HFF-Myc (cell line): ENCODE results near the gene PHF1.
"Not testable (repeated sequence)": the region's sequence is repeated elsewhere in the genome, so short reads cannot be mapped to it uniquely, and the experiment has no call there.

Source experiments
- DNase-seq: peaks from one replicate; pipeline ENCODE4 v3.0.0-alpha.2; 2011; ENCODE audit warnings: low read depth; ENCODE audit errors: extremely low read depth
- H3K4me3 ChIP-seq: replicated peaks from 2 replicates; pipeline ENCODE4 v1.5.1; 2011; ENCODE audit warnings: low read depth, mild to moderate bottlenecking, control low read depth, low read length
- TF ChIP-seq, protein P1 (sequence below): IDR thresholded peaks from 2 replicates; pipeline ENCODE4 v1.5.1; 2012; ENCODE audit warnings: mild to moderate bottlenecking, low read depth, low read length, control low read depth; ENCODE audit errors: missing control alignments

PHF1 gene

DNA sequence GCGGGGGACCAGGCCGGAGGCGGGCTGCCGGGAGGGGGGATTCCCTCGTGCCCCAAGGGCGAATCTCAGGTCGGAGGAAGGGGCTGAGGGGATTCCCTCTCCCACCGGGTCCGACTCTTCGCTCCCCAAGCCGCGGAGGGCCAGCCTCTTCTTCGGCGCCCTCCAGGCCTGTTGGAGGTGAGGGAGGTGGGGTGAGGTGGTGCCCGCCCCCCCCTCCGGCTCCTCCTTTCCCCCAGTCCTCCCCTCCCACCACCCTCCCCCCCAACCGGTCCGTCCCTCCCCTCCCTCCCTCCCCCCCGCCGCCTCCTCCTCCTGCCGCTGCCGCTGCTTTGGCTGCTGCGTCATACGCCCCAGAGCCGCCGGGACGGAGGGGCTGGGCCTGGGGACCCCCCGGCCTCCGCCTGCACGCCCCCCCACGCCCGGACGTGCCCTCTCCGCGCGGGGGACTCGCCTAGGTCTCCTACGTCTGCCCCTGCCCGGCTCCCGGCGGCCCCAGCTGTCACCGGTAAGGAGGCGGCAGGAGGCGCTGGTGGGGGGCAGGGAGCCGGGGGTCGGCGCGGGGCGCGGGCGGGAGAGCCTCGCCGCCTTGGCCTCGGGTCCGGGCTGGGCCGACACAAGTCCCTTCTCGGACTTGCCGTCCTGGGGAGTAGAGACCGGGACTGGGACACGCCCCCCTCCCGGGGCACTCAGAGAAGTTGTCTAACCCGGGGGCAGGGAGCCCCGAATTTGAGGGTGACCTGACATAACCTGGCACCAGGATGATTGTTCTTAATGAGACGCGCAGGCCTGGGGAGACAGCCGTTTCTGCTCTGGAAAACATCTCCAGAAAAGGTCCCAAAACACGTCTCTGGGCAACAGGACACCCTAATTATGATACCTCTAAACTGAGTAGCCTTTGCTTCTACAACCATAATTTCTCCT lies at the start of gene PHF1:
PHF1 (plus strand) TSS at position 304 of the 921 bp plus-strand sequence. CDS start 1,250 bp downstream, outside the sequence.
- DNase-seq = no peak
- TF ChIP-seq, protein P1, sequence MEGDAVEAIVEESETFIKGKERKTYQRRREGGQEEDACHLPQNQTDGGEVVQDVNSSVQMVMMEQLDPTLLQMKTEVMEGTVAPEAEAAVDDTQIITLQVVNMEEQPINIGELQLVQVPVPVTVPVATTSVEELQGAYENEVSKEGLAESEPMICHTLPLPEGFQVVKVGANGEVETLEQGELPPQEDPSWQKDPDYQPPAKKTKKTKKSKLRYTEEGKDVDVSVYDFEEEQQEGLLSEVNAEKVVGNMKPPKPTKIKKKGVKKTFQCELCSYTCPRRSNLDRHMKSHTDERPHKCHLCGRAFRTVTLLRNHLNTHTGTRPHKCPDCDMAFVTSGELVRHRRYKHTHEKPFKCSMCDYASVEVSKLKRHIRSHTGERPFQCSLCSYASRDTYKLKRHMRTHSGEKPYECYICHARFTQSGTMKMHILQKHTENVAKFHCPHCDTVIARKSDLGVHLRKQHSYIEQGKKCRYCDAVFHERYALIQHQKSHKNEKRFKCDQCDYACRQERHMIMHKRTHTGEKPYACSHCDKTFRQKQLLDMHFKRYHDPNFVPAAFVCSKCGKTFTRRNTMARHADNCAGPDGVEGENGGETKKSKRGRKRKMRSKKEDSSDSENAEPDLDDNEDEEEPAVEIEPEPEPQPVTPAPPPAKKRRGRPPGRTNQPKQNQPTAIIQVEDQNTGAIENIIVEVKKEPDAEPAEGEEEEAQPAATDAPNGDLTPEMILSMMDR = no peak

DNA sequence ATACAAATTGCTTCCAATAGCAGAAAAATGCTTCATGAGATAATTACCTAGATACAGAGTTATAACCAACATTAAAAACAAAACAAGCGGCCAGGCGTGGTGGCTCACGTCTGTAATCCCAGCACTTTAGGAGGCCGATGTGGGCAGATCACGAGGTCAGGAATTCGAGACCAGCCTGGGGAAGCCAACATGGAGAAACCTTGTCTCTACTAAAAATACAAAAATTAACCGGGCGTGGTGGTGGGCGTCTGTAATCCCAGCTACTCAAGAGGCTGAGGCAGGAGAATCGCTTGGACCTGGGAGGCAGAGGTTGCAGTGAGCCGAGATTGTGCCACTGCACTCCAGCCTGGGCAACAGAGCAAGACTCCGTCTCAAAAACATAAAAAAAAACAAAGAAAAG lies 47.3 kb upstream of the PHF1 start:
- not testable (repeated sequence) for H3K4me3 ChIP-seq, DNase-seq

More for the DNA sequence above, at the start of gene PHF1:
- peak within 1 kb of the TSS; percentile 61 for H3K4me3 ChIP-seq

DNA sequence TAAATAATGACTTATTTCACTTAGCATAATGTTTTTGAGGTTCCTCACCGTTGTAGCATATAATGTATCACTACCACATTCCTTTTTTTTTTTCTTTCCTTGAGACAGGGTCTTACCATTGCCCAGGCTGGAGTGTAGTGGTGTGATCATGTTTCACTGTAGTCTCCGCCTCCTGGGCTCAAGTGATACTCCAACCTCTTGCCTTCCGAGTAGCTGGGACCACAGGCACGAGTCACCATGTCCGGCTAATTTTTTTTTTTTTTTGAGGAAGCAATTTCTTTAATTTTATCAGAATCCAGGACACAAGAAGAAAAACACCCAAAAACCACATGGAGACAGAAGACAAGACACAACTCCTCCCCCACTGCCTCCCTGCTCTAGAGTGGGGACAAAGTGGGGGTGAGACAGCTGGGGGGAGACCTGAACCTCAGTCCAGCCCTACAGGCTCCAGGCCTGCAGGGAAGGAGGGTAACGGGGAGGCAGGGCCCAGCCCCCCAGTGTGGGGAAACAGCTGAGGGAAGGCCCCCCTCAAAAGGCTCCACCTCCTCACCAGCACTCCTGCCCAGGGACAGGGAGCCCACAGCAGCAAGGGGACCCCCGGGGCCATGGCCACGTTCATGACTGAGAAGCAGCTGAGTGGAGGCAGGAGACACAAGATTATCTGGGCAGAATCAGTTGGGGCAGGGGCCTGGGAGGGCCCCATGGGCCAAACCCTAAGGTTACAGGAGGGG lies 46.2 kb upstream of the PHF1 start:
- peak; percentile 63 for DNase-seq
- H3K4me3 ChIP-seq = not testable (repeated sequence)

DNA sequence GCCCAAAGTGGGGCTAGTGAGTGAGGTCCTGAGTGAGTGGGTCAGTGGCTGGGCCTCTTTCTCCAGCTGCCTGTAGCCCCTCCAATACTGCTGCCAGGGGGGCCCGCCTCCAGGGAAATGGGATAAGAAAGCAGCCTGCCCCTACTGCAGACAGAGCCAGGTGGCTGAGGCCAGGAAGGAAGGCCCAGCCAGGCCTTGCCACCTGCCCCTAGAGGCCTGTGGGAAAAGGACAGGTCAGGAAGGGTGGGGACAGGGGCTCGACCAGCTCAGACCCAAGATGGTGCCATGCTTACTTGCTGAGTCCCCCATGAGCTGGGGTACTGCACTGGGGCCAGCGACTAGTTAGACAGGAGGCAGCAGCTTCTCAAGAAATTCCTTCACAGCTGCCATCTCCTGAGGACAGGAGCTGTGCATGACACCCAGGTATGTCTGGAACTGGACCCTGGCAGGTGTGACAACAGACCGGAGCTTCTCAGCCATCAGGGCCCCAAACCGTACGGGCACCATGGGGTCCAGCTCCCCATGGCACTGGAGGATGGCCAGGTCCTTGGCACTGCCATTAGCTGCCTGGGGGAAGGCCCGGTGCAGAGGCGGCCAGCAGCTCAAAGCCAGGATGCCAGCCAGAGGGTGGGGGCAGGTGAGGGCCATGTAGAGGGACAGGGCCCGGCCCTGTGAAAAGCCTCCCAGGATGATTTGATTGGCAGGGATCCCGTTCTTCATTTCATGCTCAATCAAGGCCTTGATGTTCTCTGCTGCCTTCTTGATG lies 45.4 kb upstream of the PHF1 start:
- TF ChIP-seq, protein P1 = peak; percentile 3
- not testable (repeated sequence) for H3K4me3 ChIP-seq, DNase-seq

DNA sequence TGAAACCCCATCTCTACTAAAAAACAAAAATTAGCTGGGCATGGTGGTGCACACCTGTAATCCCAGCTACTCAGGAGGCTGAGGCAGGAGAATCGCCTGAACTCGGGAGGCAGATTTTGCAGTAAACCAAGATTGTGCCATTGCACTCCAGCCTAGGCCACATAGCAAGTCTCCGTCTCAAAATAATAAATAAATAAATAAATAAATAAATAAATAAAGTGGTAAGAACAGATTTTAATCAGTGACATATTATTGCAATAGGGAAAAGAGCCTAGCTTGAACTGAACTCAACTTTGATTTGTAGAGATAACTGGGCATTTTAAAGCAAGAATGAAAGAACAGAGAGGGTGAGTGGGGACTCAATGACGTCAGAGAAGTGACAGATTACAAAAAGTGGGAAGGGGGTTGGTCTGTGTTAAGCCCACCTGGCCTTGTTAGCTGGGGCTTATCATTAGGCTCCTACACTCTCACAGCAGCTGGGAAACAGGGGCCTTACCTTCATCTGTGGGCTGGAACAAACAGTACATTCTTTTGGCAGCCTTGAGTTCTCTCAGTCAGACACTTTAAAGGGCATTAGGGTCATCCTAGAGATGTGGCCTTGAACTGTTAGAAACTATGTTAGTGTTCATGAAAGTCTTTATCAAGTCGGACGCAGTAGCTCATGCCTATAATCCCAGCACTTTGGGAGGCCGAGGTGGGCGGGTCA lies 43.7 kb upstream of the PHF1 start:
- H3K4me3 ChIP-seq = no peak overlapping the region
- TF ChIP-seq, protein P1 = no peak
- DNase-seq = no peak

DNA sequence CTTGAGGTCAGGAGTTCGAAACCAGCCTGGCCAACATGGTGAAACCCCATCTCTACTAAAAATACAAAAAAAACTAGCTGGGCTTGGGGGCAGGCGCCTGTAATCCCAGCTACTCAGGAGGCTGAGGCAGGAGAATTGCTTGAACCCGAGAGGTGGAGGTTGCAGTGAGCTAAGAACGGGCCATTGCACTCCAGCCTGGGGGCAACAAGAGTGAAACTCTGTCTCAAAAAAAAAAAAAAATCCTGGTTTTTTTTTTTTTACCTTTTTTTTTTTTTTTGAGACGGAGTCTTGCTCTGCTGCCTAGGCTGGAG lies 43.1 kb upstream of the PHF1 start:
- not testable (repeated sequence) for H3K4me3 ChIP-seq, DNase-seq

DNA sequence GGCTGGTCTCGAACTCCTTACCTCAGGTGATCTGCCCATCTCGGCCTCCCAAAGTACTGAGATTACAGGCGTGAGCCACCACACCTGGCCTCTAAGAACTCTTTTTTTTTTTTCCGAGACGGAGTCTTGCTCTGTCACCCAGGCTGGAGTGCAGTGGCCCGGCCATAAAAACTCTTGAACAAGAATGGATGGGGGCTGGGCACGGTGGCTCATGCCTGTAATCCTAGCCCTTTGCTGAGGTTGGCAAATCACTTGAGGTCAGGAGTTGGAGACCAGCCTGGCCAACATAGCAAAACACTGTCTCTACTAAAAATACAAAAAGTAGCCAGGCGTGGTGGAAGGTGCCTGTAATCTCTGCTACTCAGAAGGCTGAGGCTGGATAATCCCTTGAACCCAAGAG lies 38.9 kb upstream of the PHF1 start:
- not testable (repeated sequence) for H3K4me3 ChIP-seq, DNase-seq

DNA sequence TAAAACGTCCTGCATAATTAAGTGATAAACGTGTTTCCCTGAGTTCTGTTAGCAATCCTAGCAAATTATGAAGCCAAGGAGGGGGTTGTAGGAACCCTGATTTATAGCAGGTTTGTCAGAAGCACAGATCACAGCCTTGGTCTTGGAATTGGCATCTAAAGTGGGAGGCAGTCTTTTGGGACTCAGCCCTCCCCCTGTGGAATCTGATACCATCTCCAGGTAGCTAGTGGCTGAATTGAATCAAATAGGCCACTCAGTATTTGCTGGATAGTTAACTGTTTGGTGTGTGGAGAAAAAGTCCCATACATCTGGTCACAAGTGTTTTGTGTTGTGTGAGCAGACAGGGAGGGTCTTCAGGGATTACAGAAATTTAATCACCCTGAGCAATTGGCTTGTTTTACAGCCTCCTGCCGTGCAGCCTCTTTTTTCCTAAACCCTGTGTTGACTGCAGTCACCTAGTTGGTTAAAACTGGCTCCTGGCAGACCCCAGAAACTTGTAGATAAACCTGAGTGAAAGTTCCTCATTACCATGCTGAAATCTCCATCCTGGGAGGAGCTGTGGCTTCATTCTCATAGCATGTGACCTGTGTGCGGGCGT lies 38.2 kb upstream of the PHF1 start:
- no peak for DNase-seq
- TF ChIP-seq, protein P1 = no peak
- H3K4me3 ChIP-seq = no peak overlapping the region
